GM08714 (cell line): ENCODE measurements around the gene GPANK1.

Experiments used
- H3K4me3 ChIP-seq: fragments of 200-500 bp; sonication (Bioruptor generic); 2 replicates; pipeline ENCODE4 v1.5.1; 2014; ENCODE audit warnings: mild to moderate bottlenecking, low read length, inconsistent platforms
- ZNF274 ChIP-seq: IDR thresholded peaks from 2 replicates; pipeline ENCODE4 v1.6.1; 2012; ENCODE audit warnings: mild to moderate bottlenecking, low read depth, low read length

Gene GPANK1

GRCh38 chr6:31630177-31630934, 34.4 kb downstream of the GPANK1 start:
- no peak overlapping the region for H3K4me3 ChIP-seq
- no peak for TF ChIP-seq ZNF274

- TF ChIP-seq ZNF274: no peak
- H3K4me3 ChIP-seq: no peak overlapping the region
Observed at GRCh38 chr6:31629014-31629413, 35.8 kb downstream of the GPANK1 start.

- no peak overlapping the region for H3K4me3 ChIP-seq
- no peak for TF ChIP-seq ZNF274
Observed at GRCh38 chr6:31627690-31628287, 37.0 kb downstream of the GPANK1 start.

GRCh38 chr6:31626952-31627351, 37.8 kb downstream of the GPANK1 start:
- no peak overlapping the region for H3K4me3 ChIP-seq
- no peak for TF ChIP-seq ZNF274

GRCh38 chr6:31624070-31624469, 40.7 kb downstream of the GPANK1 start:
- no peak overlapping the region for H3K4me3 ChIP-seq
- no peak for TF ChIP-seq ZNF274

DNA sequence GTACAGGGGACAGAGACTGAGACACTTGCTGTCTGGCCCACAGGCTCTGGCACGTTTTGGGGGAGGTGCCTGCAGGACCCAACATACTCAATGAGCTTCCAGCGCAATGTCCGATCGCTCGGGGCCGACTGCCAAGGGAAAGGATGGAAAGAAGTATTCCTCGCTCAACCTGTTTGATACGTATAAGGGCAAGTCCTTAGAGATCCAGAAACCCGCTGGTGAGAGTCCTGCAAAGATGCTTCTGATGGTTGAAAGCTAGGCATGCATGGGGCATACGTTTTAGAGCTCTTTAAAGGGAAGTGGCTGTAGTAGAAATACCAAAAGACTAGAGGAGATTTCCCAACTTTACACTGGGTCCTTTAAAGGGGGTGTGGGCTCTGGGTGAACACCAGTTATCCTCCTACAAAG, 42.1 kb downstream of the GPANK1 start:
- TF ChIP-seq ZNF274: no peak
- H3K4me3 ChIP-seq: no peak overlapping the region; the same call in 1 of the 2 replicates

DNA sequence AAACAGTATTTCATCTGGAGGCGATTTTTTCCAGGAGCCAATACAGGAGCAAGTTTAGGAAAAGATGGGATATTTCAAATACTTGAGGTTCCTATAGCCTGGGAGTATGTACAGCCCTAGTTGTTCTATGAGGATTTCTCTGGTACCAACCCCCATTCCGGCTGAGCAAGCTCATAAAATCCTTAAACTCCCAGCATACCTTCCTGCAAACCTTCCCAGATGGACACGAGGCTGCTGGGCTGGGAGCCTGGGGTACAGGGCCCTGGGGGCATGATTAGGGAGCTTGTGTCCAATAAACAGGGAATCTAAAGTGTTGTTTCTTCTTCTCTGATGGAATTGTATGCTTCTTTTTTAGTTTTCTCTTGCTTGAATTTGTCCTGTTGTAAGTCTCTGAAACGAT, 42.8 kb downstream of the GPANK1 start:
- peak overlapping the region; percentile 99 for H3K4me3 ChIP-seq
- TF ChIP-seq ZNF274: no peak

GRCh38 chr6:31621320-31621939, 43.4 kb downstream of the GPANK1 start:
- TF ChIP-seq ZNF274: no peak

DNA sequence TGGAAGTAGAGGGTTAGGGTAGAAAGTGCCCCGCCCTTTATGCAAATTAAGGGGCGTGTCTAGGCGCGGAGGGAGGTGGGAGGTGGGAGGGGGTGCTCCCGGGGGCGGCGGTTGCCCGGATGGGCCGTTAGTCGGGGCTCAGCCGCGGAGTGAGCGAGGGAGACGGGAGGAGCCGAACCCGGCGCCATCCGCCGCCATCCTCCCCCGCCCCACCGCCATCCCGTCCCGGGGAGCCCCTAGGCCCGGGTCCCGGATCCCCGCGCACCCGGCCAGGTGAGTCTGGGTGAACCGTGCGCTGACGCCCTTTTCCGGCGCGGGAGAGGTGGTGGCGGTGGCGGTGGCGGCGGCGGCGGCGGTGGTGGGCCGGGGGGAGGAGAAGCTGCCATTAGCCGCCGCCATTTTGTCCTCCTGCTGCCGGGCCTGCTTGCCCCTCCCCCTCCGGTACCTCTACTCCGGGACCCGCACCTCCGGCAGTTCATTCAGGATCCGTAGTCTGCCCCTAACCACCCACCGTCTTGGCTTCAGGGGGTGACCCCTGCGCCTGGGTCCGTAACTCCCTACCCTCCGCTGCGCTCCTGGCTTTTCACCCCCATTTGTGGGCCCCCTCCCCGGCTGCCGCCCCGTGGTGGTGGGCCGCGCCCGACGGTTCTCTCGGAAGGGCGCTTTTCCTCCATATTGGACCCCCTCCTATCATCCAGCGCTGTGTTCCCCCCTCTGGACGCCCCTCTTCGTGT, 44.0 kb downstream of the GPANK1 start, which contains the start of gene PRRC2A:
TSS of gene PRRC2A (plus strand) at position 130 of the 734 bp plus-strand sequence. CDS start 2,075 bp downstream, outside the sequence.
- TF ChIP-seq ZNF274: no peak
- H3K4me3 ChIP-seq: peak within 1 kb of the TSS; percentile 99

More at GRCh38 chr6:31621320-31621939, 43.4 kb downstream of the GPANK1 start:
- peak overlapping the region; percentile 99 for H3K4me3 ChIP-seq

- TF ChIP-seq ZNF274: no peak
- H3K4me3 ChIP-seq: peak overlapping the region; percentile 70
Observed at GRCh38 chr6:31619805-31620585, 44.8 kb downstream of the GPANK1 start.

DNA sequence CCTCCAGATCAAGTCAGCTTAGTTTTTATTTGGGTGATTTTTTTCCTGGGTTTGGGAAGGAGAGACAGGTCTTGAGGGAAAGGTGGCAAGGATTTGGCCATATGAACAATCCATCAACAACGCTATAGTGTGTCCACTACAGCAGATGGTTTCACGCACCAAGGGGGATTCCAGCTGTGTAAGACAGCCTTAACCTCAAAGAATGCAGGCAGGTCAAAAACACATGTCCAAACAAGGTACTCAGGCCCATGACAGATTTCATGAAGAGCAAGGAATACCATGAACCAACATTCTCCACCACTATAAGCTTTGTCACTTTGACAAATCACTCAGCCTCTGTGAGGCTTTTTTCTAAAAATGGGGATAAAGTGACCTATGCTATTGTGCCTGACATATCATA, 47.8 kb downstream of the GPANK1 start:
- no peak for TF ChIP-seq ZNF274
- no peak overlapping the region for H3K4me3 ChIP-seq

- no peak for TF ChIP-seq ZNF274
- peak overlapping the region; percentile 38; the same call in 1 of the 2 replicates for H3K4me3 ChIP-seq
Observed at GRCh38 chr6:31615748-31616147, 49.0 kb downstream of the GPANK1 start.
